ENCODE measurements around the gene FXYD6. TPM values are rescaled to one million over a fixed set of nuclear protein-coding genes. Genes with fewer than 3 reads are reported as not detected.
A peak's percentile ranks its signal among the peaks of the same experiment; 100 is the strongest.

FXYD6 gene
- total and polyA plus RNA-seq, 4 donors = 37.0 to 70.0 (median 43.9) TPM

DNA sequence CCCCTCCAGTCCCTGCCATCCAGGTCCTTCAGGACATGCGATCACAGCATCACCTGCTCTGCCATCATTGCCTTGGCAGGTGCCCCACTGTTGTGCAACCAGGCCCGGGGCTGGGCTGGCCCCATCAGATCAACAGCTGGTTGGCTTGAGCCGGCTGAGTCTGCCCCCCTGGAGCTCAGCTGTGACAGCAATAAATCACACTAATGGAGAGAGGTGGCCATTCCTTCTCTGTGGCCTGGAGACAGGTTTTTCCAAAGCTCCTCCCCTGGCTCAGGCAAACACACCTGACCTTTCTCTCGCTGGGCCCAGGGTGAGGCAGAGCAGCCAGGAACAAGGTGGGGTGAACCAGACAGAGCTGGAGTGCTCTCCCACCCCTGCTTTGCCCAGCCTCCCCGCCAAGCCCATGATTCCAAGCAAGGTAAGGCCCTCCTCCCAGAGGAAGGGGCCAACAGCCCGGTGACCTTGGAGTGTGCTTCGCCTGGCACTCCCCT is 43.0 kb downstream of the FXYD6 start:
- peak; percentile 32 to 64 (median 49) for DNase-seq
- TF ChIP-seq, protein P1, sequence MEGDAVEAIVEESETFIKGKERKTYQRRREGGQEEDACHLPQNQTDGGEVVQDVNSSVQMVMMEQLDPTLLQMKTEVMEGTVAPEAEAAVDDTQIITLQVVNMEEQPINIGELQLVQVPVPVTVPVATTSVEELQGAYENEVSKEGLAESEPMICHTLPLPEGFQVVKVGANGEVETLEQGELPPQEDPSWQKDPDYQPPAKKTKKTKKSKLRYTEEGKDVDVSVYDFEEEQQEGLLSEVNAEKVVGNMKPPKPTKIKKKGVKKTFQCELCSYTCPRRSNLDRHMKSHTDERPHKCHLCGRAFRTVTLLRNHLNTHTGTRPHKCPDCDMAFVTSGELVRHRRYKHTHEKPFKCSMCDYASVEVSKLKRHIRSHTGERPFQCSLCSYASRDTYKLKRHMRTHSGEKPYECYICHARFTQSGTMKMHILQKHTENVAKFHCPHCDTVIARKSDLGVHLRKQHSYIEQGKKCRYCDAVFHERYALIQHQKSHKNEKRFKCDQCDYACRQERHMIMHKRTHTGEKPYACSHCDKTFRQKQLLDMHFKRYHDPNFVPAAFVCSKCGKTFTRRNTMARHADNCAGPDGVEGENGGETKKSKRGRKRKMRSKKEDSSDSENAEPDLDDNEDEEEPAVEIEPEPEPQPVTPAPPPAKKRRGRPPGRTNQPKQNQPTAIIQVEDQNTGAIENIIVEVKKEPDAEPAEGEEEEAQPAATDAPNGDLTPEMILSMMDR (IDR thresholded peaks at IDR 0.05; ENCODE audit: control extremely low read depth, extremely low read depth) = no peak

DNA sequence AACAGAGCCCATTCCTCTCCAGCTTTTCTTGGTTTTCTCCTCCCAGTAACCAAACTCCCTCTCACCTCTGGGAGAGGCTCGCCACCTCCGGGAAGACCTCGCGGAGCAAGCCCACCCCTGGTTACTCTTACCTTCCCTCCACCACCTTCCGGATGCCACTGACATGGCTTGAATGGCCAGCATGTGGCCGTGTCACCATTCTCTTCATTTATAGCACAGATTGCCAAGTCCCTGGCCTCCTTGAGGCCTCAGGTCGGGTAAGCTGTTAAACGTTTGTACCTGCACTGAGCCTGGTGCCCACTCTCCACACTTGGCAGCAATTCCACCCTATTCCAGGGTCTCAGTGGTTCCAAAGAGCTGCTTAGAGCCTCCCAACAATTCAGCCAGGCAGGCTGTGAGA is 43.9 kb downstream of the FXYD6 start:
- DNase-seq (peak in 1 of 3 donors; percentile 3), ATAC-seq (ENCODE audit: insufficient read depth, low FRiP score) (no peak)
- Histone ChIP-seq H3K27me3 (ENCODE audit: control insufficient read depth in 3 of 3, insufficient read depth in 3 of 3, low read length in 2 of 3) (no peaks in the 10 kb centered on the region), H3K27ac (ENCODE audit: low read depth in 1 of 2, low read length in 1 of 2) (no peak overlapping the region), H3K36me3 (ENCODE audit: control insufficient read depth in 4 of 4, insufficient read depth in 4 of 4, low read length in 4 of 4) (peaks cover 0 to 1% (median 0%) of the 10 kb centered on the region in 4 donors), H3K9ac (ENCODE audit: insufficient read depth in 1 of 2, low read length in 2 of 2) (no peak overlapping the region), H3K9me3 (ENCODE audit: control insufficient read depth in 4 of 4, insufficient read depth in 3 of 4, low read length in 3 of 4) (no peaks in the 10 kb centered on the region), H3K4me3 (no peak overlapping the region), H3K4me1 (ENCODE audit: control insufficient read depth in 5 of 5, insufficient read depth in 5 of 5, low read length in 5 of 5) (peaks cover 0 to 22% (median 7%) of the 10 kb centered on the region in 5 donors)
- TF ChIP-seq, protein P1 (IDR thresholded peaks at IDR 0.05; ENCODE audit: control extremely low read depth, extremely low read depth) = no peak
- WGBS, 2 donors = 95 to 96% methylated on average over 8 of the region's 8 CpGs

More for the DNA sequence above, 43.0 kb downstream of the FXYD6 start:
- peaks cover 0 to 17% (median 9%) of the 10 kb centered on the region in 5 donors for H3K4me1 ChIP-seq (ENCODE audit: control insufficient read depth in 5 of 5, insufficient read depth in 5 of 5, low read length in 5 of 5)
- no peak overlapping the region for H3K9ac ChIP-seq (ENCODE audit: insufficient read depth in 1 of 2, low read length in 2 of 2)
- H3K4me3 ChIP-seq = no peak overlapping the region
- no peaks in the 10 kb centered on the region for H3K9me3 ChIP-seq (ENCODE audit: control insufficient read depth in 4 of 4, insufficient read depth in 3 of 4, low read length in 3 of 4)
- H3K27ac ChIP-seq (ENCODE audit: low read depth in 1 of 2, low read length in 1 of 2) = no peak overlapping the region
- 56 to 59% methylated on average over 7 of the region's 7 CpGs for WGBS, 2 donors
- ATAC-seq (ENCODE audit: insufficient read depth, low FRiP score) = no peak
- H3K36me3 ChIP-seq (ENCODE audit: control insufficient read depth in 4 of 4, insufficient read depth in 4 of 4, low read length in 4 of 4) = peaks cover 0 to 1% (median under 1%) of the 10 kb centered on the region in 4 donors
- no peaks in the 10 kb centered on the region for H3K27me3 ChIP-seq (ENCODE audit: control insufficient read depth in 3 of 3, insufficient read depth in 3 of 3, low read length in 2 of 3)

DNA sequence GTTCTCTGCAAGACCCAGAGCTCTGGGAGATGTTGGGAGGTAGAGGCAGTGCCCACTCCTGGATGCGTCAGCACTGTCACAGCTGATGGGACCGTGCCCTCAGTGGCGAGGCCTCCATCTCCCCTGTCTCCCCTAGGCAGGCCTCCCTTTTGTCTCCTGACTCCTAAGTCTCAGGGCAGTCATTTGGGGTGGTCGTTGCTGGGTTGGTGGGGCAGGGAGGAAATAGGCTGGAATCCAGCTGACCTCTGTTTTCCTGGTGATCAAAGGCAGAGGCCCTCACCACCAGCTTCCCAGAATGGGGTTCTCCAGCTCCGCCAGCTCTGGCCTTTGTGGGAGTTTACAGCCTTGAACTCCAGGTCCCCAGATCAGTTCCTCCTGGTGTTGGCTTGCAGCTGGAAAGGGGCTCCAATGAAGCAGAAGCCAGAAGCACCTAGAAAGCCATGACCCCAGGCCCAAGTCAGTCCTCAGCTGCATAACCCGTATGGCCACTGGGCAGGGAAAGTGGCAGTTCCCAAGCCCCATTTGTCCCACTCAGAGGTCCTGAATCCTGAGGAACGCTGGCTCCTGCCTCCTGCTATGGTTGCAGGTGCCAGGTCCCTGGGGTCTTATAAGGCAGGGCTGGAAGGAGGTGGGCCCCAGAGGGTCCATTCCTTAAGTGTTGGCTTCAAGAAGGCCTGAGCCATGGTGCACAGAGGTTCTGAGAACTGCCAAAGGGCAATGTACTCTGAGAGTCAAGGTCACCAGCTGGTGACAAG is 44.6 kb downstream of the FXYD6 start:
- DNase-seq = peak in 1 of 3 donors; percentile 8
- H3K36me3 ChIP-seq (ENCODE audit: control insufficient read depth in 4 of 4, insufficient read depth in 4 of 4, low read length in 4 of 4) = no peaks in the 10 kb centered on the region
- no peaks in the 10 kb centered on the region for H3K9me3 ChIP-seq (ENCODE audit: control insufficient read depth in 4 of 4, insufficient read depth in 3 of 4, low read length in 3 of 4)
- no peak overlapping the region for H3K27ac ChIP-seq (ENCODE audit: low read depth in 1 of 2, low read length in 1 of 2)
- TF ChIP-seq, protein P1 (IDR thresholded peaks at IDR 0.05; ENCODE audit: control extremely low read depth, extremely low read depth) = no peak
- 78 to 86% methylated on average over 7 of the region's 7 CpGs for WGBS, 2 donors
- no peaks in the 10 kb centered on the region for H3K27me3 ChIP-seq (ENCODE audit: control insufficient read depth in 3 of 3, insufficient read depth in 3 of 3, low read length in 2 of 3)
- peaks cover 0 to 24% (median 7%) of the 10 kb centered on the region in 5 donors for H3K4me1 ChIP-seq (ENCODE audit: control insufficient read depth in 5 of 5, insufficient read depth in 5 of 5, low read length in 5 of 5)
- no peak overlapping the region for H3K9ac ChIP-seq (ENCODE audit: insufficient read depth in 1 of 2, low read length in 2 of 2)
- ATAC-seq (ENCODE audit: insufficient read depth, low FRiP score) = no peak
- no peak overlapping the region for H3K4me3 ChIP-seq
